CD4-positive, alpha-beta T cell (primary cell): Measurements from ENCODE around the gene ZNF48. TPM values are rescaled to one million over a fixed set of nuclear protein-coding genes. Genes with fewer than 3 reads are reported as not detected.
A peak's percentile ranks its signal among the peaks of the same experiment; 100 is the strongest.

Source experiments
- ATAC-seq: fragments of 200-7000 bp; cut with Tn5 transposase; one replicate; pipeline ENCODE4 v1.10.0; 2022; ENCODE audit warnings: mild to moderate bottlenecking; ENCODE audit not compliant: poor library complexity
- CTCF ChIA-PET: fragments of 350-600 bp; sonication (Branson Sonifier 250); formaldehyde crosslinking; loops from one replicate; lab custom pipeline; 2021; ENCODE audit warnings: antibody characterized with exemption, inconsistent platforms; lab: Charles Lee
- POLR2A ChIA-PET: fragments of 350-600 bp; sonication (Branson Sonifier 250); formaldehyde crosslinking; loops from one replicate; lab custom pipeline; 2021; ENCODE audit warnings: antibody characterized with exemption, inconsistent platforms; lab: Charles Lee
- DNase-seq, 14 experiments: peaks; one replicate each; pipeline ENCODE4 v3.0.0-alpha.2; 2013 to 2020; ENCODE audit warnings: mixed read lengths in 2 of 14
- H3K27ac ChIP-seq, 2 donors: one replicate each; pipeline versions ENCODE4 v1.5.1 to v1.7.0; 2013; ENCODE audit warnings: low read length in 2 of 2, low read depth in 1 of 2, mild to moderate bottlenecking in 1 of 2
- H3K27me3 ChIP-seq, 2 experiments: 1 replicate in 1 of 2; 2 replicates in 1 of 2; pipeline versions ENCODE4 v1.6.1 to v1.7.0; 2013; ENCODE audit warnings: low read length in 2 of 2, control low read depth in 1 of 2, mild to moderate bottlenecking in 1 of 2, moderate library complexity in 1 of 2; ENCODE audit not compliant: insufficient read depth in 2 of 2, control insufficient read depth in 1 of 2
- H3K36me3 ChIP-seq: one replicate; pipeline ENCODE4 v1.6.1; 2013; ENCODE audit warnings: low read length, control low read depth; ENCODE audit not compliant: insufficient read depth
- H3K4me1 ChIP-seq: one replicate; pipeline ENCODE4 v1.6.1; 2013; ENCODE audit warnings: low read length, control low read depth; ENCODE audit not compliant: insufficient read depth
- H3K4me3 ChIP-seq: one replicate; pipeline ENCODE4 v1.5.1; 2013; ENCODE audit warnings: mild to moderate bottlenecking, low read length, moderate library complexity
- H3K9me3 ChIP-seq, 2 experiments: 1 replicate in 1 of 2; 2 replicates in 1 of 2; pipeline versions ENCODE4 v1.6.1 to v1.7.0; 2013; ENCODE audit warnings: low read length in 2 of 2, mild to moderate bottlenecking in 2 of 2, control low read depth in 1 of 2, moderate library complexity in 1 of 2; ENCODE audit not compliant: control insufficient read depth in 1 of 2, insufficient read depth in 1 of 2
- H3K27ac Mint-ChIP-seq: one replicate; pipeline ENCODE4 v1.8.0; 2020; ENCODE audit warnings: mixed read lengths
- H3K27me3 Mint-ChIP-seq: one replicate; pipeline ENCODE4 v1.8.0; 2021; ENCODE audit warnings: mixed read lengths
- H3K36me3 Mint-ChIP-seq: one replicate; pipeline ENCODE4 v1.8.0; 2021; ENCODE audit warnings: low read depth, mixed read lengths
- H3K4me1 Mint-ChIP-seq: one replicate; pipeline ENCODE4 v1.8.0; 2021; ENCODE audit warnings: low read depth, mixed read lengths
- H3K4me3 Mint-ChIP-seq: one replicate; pipeline ENCODE4 v1.8.0; 2020; ENCODE audit warnings: mild to moderate bottlenecking, mixed read lengths
- H3K9me3 Mint-ChIP-seq: one replicate; pipeline ENCODE4 v1.8.0; 2020; ENCODE audit warnings: mixed read lengths
- intact Hi-C, 2 experiments: fragments of 100-400 bp; cut with DNase I in 1 of 2; cut with micrococcal nuclease in 1 of 2; formaldehyde crosslinking; loops; one replicate each; pipeline versions ENCODE4 v1.15.1 to v1.9.0; 2023 to 2025; cut with DNase I, micrococcal nuclease
- total RNA-seq, 174 experiments: library from RNA in 2 of 174; stranded (reverse) in 2 of 174; gene quantifications; one replicate each; pipeline ENCODE4 v1.2.3 and lab custom pipeline; 2021 to 2026
- TF ChIP-seq, protein P1 (sequence below): fragments of 200-600 bp; IDR thresholded peaks from one replicate; pipeline ENCODE4 v1.8.0; 2022; ENCODE audit warnings: antibody characterized with exemption, mild to moderate bottlenecking

Gene ZNF48
- total RNA-seq, 2 experiments from 2014 or later: 3.4 to 3.5 TPM

DNA sequence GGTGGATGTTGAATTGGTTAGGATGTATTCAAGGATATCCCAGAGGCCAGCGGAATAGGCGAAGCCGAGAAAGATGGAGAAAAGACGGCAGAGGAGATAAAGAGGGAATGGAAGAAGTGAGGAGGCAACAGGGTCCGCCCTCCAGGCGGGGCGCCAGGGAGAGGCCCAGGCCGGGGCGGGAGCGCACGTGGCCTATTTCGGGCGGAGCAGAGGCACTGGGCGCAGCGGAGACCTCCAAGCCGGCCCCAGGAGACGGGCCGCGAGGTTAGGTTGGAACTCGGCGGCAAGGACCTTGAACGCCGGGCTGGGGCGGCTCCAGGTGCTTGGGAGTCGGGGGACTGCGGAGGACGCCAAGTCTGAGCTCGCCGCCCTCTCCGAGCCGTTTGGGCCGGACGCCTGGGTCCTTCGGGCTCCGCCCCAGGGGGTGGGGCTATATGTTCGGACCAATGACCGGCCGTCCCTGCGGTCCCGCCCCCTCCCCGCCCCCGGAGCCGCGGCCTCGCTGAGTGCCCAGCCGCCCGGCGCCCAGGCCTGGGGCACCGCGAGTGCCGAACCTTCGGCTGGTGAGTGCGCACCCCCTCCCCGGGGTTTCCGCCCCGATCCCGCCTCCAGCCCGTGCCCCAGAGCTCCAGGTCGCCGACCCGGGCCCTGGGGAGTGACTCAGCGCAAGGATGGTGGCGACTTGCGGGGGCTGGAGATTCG, 12.0 kb downstream of the ZNF48 start, which contains the start of gene ZNF771:
ZNF771 (plus strand) TSS at position 505 of the 702 bp plus-strand sequence. CDS start 448 bp downstream, outside the sequence.
- Mint-ChIP-seq H3K9me3 (no peaks in the 10 kb centered on the region), H3K4me1 (peaks cover 21% of the 10 kb centered on the region), H3K27ac (peak within 1 kb of the TSS; percentile 79), H3K4me3 (peak within 1 kb of the TSS; percentile 97), H3K36me3 (peaks cover 10% of the 10 kb centered on the region), H3K27me3 (no peaks in the 10 kb centered on the region)
- intact Hi-C loops: loop anchor here (5.0 to 10.0 kb wide), 3 partner anchors 35 to 342 kb away; partner anchors contain the start of genes CD2BP2 (in 2 of the 2), ALDOA (in 1 of the 2), MYL11 (in 1 of the 2) and TBC1D10B (in 1 of the 2)
- Histone ChIP-seq H3K27ac (peak within 1 kb of the TSS; percentile 66 to 67), H3K4me1 (peaks cover 31% of the 10 kb centered on the region), H3K36me3 (peaks cover 6% of the 10 kb centered on the region), H3K9me3 (no peaks in the 10 kb centered on the region), H3K4me3 (peak within 1 kb of the TSS; percentile 69), H3K27me3 (no peaks in the 10 kb centered on the region)
- POLR2A ChIA-PET: interaction anchor here (0.6 to 5.1 kb wide), 22 partner anchors 9 to 342 kb away, joined by 3 to 131 read pairs (median 4); partner anchors contain the start of genes ALDOA, CD2BP2, CORO1A and DCTPP1
- DNase-seq: peak; percentile 68 to 96 (median 86)
- CTCF ChIA-PET: interaction anchor here (0.6 to 2.8 kb wide), 9 partner anchors 11 to 227 kb away, joined by 3 to 10 read pairs (median 3); partner anchors contain the start of genes CD2BP2, DCTPP1, SEPTIN1 and ZNF48
- TF ChIP-seq, protein P1, sequence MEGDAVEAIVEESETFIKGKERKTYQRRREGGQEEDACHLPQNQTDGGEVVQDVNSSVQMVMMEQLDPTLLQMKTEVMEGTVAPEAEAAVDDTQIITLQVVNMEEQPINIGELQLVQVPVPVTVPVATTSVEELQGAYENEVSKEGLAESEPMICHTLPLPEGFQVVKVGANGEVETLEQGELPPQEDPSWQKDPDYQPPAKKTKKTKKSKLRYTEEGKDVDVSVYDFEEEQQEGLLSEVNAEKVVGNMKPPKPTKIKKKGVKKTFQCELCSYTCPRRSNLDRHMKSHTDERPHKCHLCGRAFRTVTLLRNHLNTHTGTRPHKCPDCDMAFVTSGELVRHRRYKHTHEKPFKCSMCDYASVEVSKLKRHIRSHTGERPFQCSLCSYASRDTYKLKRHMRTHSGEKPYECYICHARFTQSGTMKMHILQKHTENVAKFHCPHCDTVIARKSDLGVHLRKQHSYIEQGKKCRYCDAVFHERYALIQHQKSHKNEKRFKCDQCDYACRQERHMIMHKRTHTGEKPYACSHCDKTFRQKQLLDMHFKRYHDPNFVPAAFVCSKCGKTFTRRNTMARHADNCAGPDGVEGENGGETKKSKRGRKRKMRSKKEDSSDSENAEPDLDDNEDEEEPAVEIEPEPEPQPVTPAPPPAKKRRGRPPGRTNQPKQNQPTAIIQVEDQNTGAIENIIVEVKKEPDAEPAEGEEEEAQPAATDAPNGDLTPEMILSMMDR: no peak
- ATAC-seq: peak; percentile 71

DNA sequence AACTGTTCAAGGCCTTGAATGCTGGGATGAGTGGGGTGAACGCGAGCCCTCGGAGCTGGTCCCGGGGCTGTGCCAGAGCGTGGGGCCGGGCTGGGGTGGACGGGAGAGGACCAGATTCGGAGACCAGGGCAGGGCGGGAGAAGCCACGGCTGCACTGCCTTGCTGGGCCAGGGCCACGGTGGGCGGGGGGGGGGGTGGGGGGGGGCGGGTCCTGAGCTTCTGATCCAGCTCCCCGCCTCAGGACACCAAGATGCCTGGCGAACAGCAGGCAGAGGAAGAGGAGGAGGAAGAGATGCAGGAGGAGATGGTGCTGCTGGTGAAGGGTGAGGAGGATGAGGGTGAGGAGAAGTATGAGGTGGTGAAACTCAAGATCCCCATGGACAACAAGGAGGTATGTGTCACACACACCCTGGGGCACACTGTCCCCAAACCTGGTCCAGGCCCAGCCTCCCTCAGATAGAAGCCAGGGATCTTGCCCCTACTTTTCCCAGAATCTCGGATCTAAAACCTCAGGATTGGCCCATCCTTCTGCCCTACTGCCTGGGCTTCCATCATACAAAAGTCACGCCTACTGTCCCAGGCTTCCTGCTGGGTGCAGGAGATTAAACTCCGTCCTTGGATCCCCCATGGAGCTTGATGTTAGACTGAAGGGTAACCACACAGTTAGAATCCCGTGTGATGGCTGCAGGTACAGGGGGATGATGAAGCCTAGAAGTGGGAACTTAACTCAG, 12.7 kb downstream of the ZNF48 start:
- H3K27me3 ChIP-seq: no peaks in the 10 kb centered on the region
- no peaks in the 10 kb centered on the region for H3K9me3 Mint-ChIP-seq
- ATAC-seq: no peak
- DNase-seq: no peak
- H3K4me3 ChIP-seq: peak overlapping the region; percentile 69
- no peaks in the 10 kb centered on the region for H3K9me3 ChIP-seq
- H3K4me1 ChIP-seq: peaks cover 31% of the 10 kb centered on the region
- peak overlapping the region; percentile 77 for H3K4me3 Mint-ChIP-seq
- POLR2A ChIA-PET: interaction anchor here (0.6 to 5.1 kb wide), 16 partner anchors 8 to 315 kb away, joined by 3 to 131 read pairs (median 6); partner anchors contain the start of genes CORO1A, DCTPP1, FBRS and SEPTIN1
- intact Hi-C loops: loop anchor here (2.0 to 10.0 kb wide), 4 partner anchors 29 to 343 kb away; partner anchors contain the start of genes CD2BP2 (in 2 of the 2), ALDOA (in 1 of the 2), MYL11 (in 1 of the 2) and TBC1D10B (in 1 of the 2)
- peaks cover 6% of the 10 kb centered on the region for H3K36me3 ChIP-seq
- TF ChIP-seq, protein P1: no peak
- H3K27ac ChIP-seq: peak overlapping the region; percentile 29 to 67
- peaks cover 21% of the 10 kb centered on the region for H3K4me1 Mint-ChIP-seq
- peaks cover 11% of the 10 kb centered on the region for H3K36me3 Mint-ChIP-seq
- H3K27ac Mint-ChIP-seq: peak overlapping the region; percentile 38
- CTCF ChIA-PET: interaction anchor here (0.7 to 3.9 kb wide), 9 partner anchors 10 to 53 kb away, joined by 3 to 20 read pairs (median 9); partner anchors contain the start of genes CD2BP2, DCTPP1, SEPTIN1 and TBC1D10B
- no peaks in the 10 kb centered on the region for H3K27me3 Mint-ChIP-seq
